NCI-H146 treated with DMSO at 0.1 percent for 48 hours (cell line): ENCODE data around the gene PROM2.
"Not testable (repeated sequence)": the region's sequence is repeated elsewhere in the genome, so short reads cannot be mapped to it uniquely, and the experiment has no call there.

Experiments used
- DNase-seq: peaks from one replicate; lab custom pipeline; 2025; ENCODE audit not compliant: unreplicated experiment; lab: John Stamatoyannopoulos, UW

Gene PROM2

DNA sequence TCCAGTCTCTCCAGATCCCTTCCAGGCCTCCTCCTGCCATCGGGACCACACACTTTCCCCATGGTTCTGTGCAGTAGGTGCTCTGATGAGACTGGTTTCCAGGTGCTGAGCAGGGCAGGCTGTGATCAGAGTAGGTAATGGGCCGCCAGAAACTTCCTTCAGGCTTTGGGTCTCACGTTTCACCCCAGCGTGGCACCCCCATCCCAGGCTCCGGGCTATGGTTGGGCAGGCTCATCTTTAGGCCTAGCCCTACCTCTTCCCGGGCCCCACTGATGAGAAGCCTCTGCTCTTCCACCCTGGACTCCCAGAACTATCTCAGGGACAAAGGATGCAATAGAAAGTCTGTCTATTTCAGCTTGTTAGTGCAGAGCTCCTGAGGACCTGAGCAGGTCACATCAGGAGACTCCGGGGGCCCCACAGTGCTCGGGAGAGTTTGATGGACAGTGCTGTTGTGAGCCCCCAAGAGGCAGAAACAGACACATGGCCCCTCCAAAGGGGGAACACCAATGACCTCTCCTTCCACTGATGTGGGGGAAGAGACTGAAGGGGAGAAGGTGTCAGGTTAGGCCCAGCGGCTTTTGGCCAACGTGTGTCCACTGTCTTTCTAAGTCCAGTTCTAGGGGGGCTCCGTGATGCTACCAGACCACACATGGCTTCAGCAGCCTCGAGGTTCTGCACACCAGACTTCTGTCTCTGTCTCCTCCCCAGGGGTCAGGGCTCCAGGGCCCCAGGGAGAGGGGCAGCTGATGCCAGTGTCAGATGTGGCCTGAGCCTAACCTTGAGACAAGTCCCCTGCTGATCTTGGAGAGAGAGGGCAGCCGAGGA is 5.8 kb upstream of the PROM2 start:
- no peak for DNase-seq

GRCh38 chr2:95269036-95269680 is 5.1 kb upstream of the PROM2 start:
- no peak for DNase-seq

GRCh38 chr2:95269745-95270144 is 4.5 kb upstream of the PROM2 start:
- not testable (repeated sequence) for DNase-seq

DNA sequence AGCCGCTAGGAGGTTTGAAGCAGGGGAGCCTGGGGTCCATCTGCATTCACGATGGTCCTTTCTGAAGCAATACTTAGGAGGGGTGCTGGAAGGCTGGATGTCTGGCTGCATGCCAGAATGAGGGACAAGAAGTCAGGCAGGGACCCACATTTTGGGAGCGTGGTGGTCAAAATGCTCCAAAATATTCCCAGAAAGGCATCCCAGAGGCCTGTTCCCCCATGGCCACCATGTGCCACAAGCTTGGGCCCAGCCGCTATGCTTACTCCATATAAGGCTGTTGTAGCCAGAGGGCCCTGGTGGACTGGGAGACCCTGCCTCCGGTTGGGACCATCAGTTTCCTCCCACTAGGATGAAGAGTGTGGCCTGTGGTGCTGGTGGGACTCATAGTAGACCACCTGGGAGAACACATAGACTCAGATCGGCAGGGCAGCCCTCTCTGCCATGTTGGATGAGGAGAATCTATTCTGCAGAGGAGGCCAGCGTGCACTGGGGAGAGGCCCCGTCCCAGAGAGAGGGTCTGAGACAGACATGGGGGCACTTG is 3.6 kb upstream of the PROM2 start:
- DNase-seq, result no peak

DNA sequence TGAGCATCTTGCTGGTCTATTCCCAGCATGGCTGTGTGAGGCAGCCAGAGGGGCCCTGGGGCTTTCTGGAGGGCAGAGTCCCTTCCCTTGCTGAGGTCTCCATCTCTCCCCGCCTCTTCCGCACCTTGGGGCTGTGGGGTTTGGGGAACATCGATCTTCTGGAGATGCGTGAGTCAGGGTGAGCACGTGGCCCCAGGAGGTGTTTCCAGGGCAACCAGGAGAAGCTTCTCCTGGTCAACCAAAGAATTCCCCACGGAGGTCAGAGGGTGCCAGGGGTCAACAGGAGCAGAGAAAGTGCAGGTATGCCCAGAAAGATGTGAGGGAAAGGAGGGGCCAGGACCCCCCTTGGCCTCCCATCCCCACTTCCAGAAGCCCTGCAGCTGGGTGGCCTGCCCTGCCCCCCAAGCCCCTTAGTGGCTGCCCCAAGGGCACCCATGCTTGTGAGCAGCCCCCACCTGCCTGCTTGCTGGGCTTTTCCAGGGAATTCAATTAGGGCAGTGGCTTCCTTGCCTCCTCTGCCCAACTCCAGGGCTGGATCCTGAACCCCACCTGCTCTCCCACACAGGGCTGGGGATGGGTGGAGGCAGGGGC is 2.8 kb upstream of the PROM2 start:
- DNase-seq, result no peak

- no peak for DNase-seq
These were observed 1.9 kb upstream of the PROM2 start for GRCh38 chr2:95272299-95272751.

- no peak for DNase-seq
These were observed 1.5 kb upstream of the PROM2 start for GRCh38 chr2:95272781-95273180.

DNA sequence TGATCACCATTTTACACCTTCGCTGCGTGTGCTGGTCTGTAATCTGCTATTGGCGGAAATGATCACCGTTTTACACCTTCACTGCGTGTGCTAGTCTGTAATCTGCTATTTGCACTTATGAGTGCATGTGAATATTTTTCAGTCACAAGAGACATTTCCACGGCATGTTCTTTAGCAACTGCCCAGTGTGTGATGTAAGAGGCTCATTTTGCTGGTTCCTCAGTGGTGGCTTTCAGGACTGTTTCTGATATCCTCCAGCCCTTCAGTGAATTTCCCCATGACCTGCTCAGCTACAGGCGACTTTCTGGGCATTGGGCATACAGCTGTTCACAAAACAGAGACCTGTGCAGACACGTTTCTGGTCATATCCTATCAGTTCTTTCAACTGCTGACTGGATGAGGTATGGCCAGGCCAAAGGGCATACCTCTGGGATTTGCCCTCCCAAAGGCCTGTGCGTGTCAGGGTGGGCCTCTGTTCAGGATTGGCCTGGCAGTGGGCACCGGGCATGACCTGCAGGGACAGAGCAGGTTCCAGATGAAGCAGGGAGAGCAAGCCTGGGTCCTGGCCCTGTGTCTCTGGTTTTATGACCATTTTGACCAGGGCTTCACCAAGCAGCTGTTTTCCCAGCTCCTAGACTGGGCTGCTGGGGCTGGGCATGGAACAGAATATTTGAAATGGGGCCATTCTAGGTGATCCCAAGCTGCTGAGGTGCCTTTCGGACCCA is 521 bp upstream of the PROM2 start:
- no peak for DNase-seq

DNA sequence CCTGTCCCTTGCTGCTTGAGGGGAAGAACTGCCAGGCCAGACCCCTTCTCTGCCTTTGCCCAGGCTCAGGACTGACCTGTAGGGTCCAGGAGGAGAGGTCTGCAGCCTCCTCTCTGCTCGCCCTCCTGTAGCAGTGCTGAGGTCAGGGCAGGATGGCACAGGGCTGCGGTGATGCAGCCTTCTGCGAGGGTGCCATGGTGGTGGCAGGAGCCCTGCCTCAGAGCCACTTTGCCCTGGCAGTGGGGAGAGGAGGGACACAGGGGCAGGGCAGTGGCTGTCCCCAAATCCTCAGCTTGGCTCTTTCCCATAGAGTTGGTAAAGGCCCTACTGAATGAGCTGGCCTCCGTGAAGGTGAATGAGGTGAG is 884 bp downstream of the PROM2 start:
- DNase-seq, result no peak

GRCh38 chr2:95275601-95276243 is 1.5 kb downstream of the PROM2 start:
- DNase-seq, result no peak

- DNase-seq, result no peak
These were observed 2.1 kb downstream of the PROM2 start for GRCh38 chr2:95276244-95276887.

GRCh38 chr2:95276888-95277245 is 2.6 kb downstream of the PROM2 start:
- DNase-seq, result no peak

- no peak for DNase-seq
These were observed 3.1 kb downstream of the PROM2 start for GRCh38 chr2:95277246-95277906.

DNA sequence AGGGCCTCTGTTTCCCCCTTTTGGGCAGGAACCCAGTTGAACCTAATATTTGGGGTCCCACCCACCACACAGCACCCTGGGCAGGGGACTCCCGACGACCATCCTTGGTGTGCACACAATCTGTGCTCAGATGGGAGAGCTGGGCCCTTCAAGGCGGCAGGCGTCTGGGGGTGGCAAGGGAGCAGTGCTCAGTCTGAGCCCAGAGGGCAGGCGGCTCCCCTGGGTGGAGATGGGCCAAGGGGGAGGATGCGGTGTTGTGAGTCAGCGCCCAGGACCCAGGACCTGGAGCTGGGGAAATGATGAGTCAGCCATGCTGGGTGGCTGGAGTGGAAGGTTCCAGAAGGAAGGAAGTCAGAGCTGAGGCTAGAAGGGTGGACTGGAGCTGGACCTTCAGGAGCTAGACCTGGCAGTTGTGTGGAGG is 3.8 kb downstream of the PROM2 start:
- no peak for DNase-seq

- DNase-seq, result no peak
These were observed 4.5 kb downstream of the PROM2 start for GRCh38 chr2:95278637-95279225.

DNA sequence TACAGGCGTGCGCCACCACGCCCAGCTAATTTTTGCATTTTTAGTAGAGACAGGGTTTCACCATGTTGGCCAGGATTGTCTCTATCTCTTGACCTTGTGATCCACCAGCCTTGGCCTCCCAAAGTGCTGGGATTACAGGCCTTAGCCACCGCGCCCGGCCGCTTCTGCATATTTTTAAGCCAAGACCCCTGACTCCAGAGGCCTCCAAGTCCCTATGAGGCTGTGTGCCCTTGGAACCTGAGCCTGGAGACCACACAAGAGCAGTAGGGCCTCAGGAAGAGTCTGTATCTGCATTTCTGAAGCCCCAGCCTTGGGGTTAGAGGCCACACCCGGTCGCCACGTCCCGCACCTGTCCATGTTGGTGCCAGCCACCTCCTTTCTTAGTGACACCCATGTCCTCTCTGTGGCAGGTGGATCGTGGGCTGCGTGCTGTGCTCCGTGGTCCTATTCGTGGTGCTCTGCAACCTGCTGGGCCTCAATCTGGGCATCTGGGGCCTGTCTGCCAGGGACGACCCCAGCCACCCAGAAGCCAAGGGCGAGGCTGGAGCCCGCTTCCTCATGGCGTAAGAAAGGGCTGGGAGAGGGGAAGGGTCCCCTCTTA is 5.3 kb downstream of the PROM2 start:
- no peak for DNase-seq

DNA sequence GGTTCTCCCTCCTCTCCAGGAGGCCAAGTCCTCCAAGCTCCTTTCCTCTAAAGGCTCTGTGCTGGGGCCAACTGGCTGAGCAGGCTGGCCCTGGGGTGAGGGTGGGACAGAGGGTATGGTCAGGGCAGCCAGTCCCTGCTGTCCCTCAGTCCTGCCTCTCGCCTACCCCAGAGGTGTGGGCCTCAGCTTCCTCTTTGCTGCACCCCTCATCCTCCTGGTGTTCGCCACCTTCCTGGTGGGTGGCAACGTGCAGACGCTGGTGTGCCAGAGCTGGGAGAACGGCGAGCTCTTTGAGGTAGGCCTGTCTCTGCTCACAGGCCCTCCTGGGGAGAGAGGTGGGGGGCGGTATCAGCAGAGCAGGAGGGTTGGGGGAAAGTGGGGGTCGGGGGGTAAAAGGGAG is 6.8 kb downstream of the PROM2 start:
- DNase-seq, result no peak

- no peak for DNase-seq
These were observed 7.5 kb downstream of the PROM2 start for GRCh38 chr2:95281786-95282185.

DNA sequence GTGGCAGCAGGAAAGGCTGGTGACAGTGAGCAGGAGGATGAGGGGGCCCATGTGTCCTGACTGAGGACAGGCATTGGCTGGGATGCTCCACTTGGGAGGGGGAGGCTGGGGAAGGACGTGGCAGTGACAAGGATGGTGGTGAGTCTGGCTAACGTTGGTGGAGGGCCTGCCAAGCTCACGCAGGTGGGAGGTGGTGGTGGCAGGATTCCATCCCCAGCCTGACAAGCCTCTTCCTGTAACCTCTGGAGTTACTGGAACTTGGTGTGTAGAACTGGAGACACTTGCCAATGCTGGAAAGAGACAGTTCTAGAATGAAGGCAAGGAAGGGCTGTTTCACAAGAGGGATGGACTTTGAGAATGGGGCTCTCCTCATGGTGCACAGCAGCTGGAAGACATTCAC is 8.2 kb downstream of the PROM2 start:
- DNase-seq, result no peak
